Stomach (tissue), 9 donors: ENCODE data around the gene ARL10. TPM values are rescaled to one million over a fixed set of nuclear protein-coding genes. Genes with fewer than 3 reads are reported as not detected.

Source experiments
- DNase-seq, 2 donors: peaks; one replicate each; pipeline versions ENCODE4 v3.0.0 to v3.0.0-alpha.2; 2013 to 2019
- H3K27ac ChIP-seq, 5 donors: fragments of 200-600 bp in 4 of 5; sonication (generic) in 4 of 5; one replicate each; pipeline ENCODE4 v1.5.1; 2013 to 2019; ENCODE audit warnings: mild to moderate bottlenecking in 1 of 5, moderate library complexity in 1 of 5
- H3K27me3 ChIP-seq, 3 donors: fragments of 200-600 bp; sonication (generic); one replicate each; pipeline ENCODE4 v1.5.1; 2017 to 2019; ENCODE audit warnings: mixed run types in 1 of 3
- H3K36me3 ChIP-seq, 4 donors: fragments of 200-600 bp; sonication (generic); 1 replicate in 3 of 4; 2 replicates in 1 of 4; pipeline ENCODE4 v1.5.1; 2016 to 2019
- H3K4me1 ChIP-seq, 4 donors: fragments of 200-600 bp; sonication (generic); one replicate each; pipeline ENCODE4 v1.5.1; 2016 to 2019
- H3K4me3 ChIP-seq, 4 donors: fragments of 200-600 bp; sonication (generic) in 3 of 4; one replicate each; pipeline ENCODE4 v1.5.1; 2016 to 2019; ENCODE audit warnings: mild to moderate bottlenecking in 1 of 4
- H3K9me3 ChIP-seq, 4 donors: fragments of 200-600 bp; sonication (generic); one replicate each; pipeline ENCODE4 v1.5.1; 2016 to 2019
- EP300 ChIP-seq: sonication (generic); formaldehyde crosslinking; IDR thresholded peaks from one replicate; pipeline ENCODE4 v1.6.1; 2017; ENCODE audit warnings: antibody characterized with exemption
- POLR2A ChIP-seq, 4 donors: fragments of 450-650 bp; IDR thresholded peaks; one replicate each; pipeline ENCODE4 v1.6.1; 2016; ENCODE audit warnings: antibody characterized with exemption in 4 of 4, control low read depth in 2 of 4, mild to moderate bottlenecking in 1 of 4, moderate library complexity in 1 of 4
- POLR2AphosphoS5 ChIP-seq, 3 donors: sonication (generic); formaldehyde crosslinking; IDR thresholded peaks; one replicate each; pipeline ENCODE4 v1.6.1; 2016; ENCODE audit warnings: antibody characterized with exemption in 3 of 3
- WGBS, 5 donors: extraction: QIAGEN DNeasy Blood & Tissue Kit in 3 of 5; methylation state at CpG; one replicate each; pipeline versions ENCODE4 v1.1.5 to v1.1.7; 2013 to 2018; 5-methylcytosine and 5-hydroxymethylcytosine counted together
- intact Hi-C: fragments of 100-400 bp; cut with DNase I; formaldehyde crosslinking; loops from one replicate; pipeline ENCODE4 v1.15.1; 2023; ENCODE audit warnings: low total_unique reads
- polyA plus RNA-seq, 3 donors: library from polyadenylated mRNA; stranded (reverse); fragments of 200-250 nt; gene quantifications; one replicate each; pipeline ENCODE4 v1.2.3, GENCODE V29; 2013
- small RNA-seq, 4 donors: library from RNA; depleted of rRNA; stranded (forward); fragments of <200 nt; gene quantifications; one replicate each; pipeline ENCODE3, GENCODE V24; 2016
- total RNA-seq, 5 donors: library from RNA; depleted of rRNA; stranded (reverse); fragments of >200 nt; gene quantifications; one replicate each; pipeline versions ENCODE4 v1.1.0 to v1.2.3, GENCODE V29; 2014 to 2016
- TF ChIP-seq, protein P1 (sequence below), 7 experiments: fragments of 450-650 bp in 4 of 7; fragments of 200-600 bp in 3 of 7; sonication (generic) in 3 of 7; IDR thresholded peaks; one replicate each; pipeline ENCODE4 v1.5.1; 2016 to 2019; ENCODE audit warnings: antibody characterized with exemption in 7 of 7, control low read depth in 2 of 7, mild to moderate bottlenecking in 1 of 7
- donor health status: healthy with polysubstance abuse.
- donor health status: Bipolar disorder and iron deficiency.
- donor health status: healthy.

ARL10 gene
- total and polyA plus RNA-seq, 8 donors = 0.31 to 9.9 (median 3.0) TPM

DNA sequence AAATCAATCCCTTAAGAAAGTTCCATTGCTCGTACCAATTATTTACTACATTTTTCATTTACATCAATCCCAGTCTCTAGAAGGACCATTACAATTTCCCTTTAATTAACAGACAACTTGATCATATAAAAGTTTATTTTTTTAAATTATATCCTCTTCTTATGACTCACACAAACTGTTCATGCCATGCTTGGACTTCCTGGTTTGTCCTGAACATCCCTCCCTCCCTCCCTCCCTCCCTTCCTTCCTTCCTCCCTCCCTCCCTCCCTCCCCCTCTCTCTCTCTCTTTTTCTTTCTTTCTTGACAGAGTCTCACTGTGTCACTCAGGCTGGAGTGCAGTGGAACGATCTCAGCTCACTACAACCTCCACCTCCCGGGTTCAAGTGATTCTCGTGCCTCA is 62.7 kb downstream of the ARL10 start:
- WGBS, 5 donors = 59 to 79% (median 71%) methylated on average over 4 of the region's 4 CpGs
- H3K9me3 ChIP-seq = no peaks in the 10 kb centered on the region
- no peak overlapping the region for H3K27ac ChIP-seq
- intact Hi-C loops = no loop called here
- peaks cover 0 to 13% (median 0%) of the 10 kb centered on the region in 3 donors for H3K27me3 ChIP-seq
- H3K4me3 ChIP-seq = no peak overlapping the region
- no peak for TF ChIP-seq EP300
- TF ChIP-seq POLR2AphosphoS5 (IDR thresholded peaks at IDR 0.05) = no peak
- no peak for TF ChIP-seq POLR2A (IDR thresholded peaks at IDR 0.05)
- TF ChIP-seq, protein P1, sequence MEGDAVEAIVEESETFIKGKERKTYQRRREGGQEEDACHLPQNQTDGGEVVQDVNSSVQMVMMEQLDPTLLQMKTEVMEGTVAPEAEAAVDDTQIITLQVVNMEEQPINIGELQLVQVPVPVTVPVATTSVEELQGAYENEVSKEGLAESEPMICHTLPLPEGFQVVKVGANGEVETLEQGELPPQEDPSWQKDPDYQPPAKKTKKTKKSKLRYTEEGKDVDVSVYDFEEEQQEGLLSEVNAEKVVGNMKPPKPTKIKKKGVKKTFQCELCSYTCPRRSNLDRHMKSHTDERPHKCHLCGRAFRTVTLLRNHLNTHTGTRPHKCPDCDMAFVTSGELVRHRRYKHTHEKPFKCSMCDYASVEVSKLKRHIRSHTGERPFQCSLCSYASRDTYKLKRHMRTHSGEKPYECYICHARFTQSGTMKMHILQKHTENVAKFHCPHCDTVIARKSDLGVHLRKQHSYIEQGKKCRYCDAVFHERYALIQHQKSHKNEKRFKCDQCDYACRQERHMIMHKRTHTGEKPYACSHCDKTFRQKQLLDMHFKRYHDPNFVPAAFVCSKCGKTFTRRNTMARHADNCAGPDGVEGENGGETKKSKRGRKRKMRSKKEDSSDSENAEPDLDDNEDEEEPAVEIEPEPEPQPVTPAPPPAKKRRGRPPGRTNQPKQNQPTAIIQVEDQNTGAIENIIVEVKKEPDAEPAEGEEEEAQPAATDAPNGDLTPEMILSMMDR (IDR thresholded peaks at IDR 0.05) = no peak
- no peaks in the 10 kb centered on the region for H3K36me3 ChIP-seq
- H3K4me1 ChIP-seq = peaks cover 0 to 6% (median 2%) of the 10 kb centered on the region in 4 donors
- no peak for DNase-seq

DNA sequence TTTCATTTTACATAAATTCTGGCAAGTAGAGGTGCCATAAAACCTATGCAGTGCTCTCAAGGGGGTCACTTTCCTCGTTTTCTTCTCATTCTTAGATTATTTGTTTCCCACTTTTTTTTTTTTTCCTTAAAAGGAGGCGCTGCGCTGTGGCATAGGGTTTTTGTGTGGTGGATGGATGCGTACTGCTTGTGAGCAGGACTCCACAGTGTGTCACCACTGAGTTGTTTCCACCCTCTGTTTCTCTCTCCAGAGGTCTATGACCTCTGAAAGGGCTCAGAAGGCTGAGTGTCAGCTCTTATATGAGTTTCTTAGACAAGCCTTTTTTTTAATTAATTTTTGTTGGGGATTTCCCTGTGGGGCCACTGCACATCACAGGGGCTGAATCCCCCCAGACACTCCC is 64.7 kb downstream of the ARL10 start:
- 65 to 74% (median 68%) methylated on average over 4 of the region's 4 CpGs for WGBS, 5 donors
- intact Hi-C loops = no loop called here
- DNase-seq = no peak
- H3K27ac ChIP-seq = no peak overlapping the region
- no peak overlapping the region for H3K4me3 ChIP-seq
- H3K4me1 ChIP-seq = no peaks in the 10 kb centered on the region
- TF ChIP-seq POLR2AphosphoS5 (IDR thresholded peaks at IDR 0.05) (no peak), EP300 (no peak), POLR2A (IDR thresholded peaks at IDR 0.05) (no peak)
- TF ChIP-seq, protein P1 (IDR thresholded peaks at IDR 0.05) = no peak
- H3K27me3 ChIP-seq = peaks cover 0 to 13% (median 0%) of the 10 kb centered on the region in 3 donors
- no peaks in the 10 kb centered on the region for H3K9me3 ChIP-seq
- no peaks in the 10 kb centered on the region for H3K36me3 ChIP-seq

Small RNAs within 50 kb of the gene (small RNA-seq; reads per million reads assigned to genes)
- 0.15 to 0.89 (median 0.46) reads per million in 4 donors for gene MIR1271

Other genes starting within 250 kb of the ARL10 start
- gene SIMC1, start 127.1 kb upstream of the ARL10 start, total RNA-seq = 10 to 100 TPM; 13.8 to 58.3 (median 20.9) TPM
- gene SIMC1, start 127.1 kb upstream of the ARL10 start, polyA plus RNA-seq = 10 to 100 TPM in 1 of 3 donors, 1 to 10 TPM in 2; 6.1 to 10.1 (median 6.5) TPM
- gene KIAA1191, start 3.7 kb upstream of the ARL10 start, total RNA-seq = 100 to 1,000 TPM in 2 of 5 donors, 10 to 100 TPM in 2, 1 to 10 TPM in 1; 6.1 to 398 (median 83.0) TPM
- 100 to 1,000 TPM in 1 of 3 donors, 10 to 100 TPM in 2; 51.4 to 107 (median 89.2) TPM for gene KIAA1191, start 3.7 kb upstream of the ARL10 start, polyA plus RNA-seq
- gene NOP16, start 23.1 kb downstream of the ARL10 start, total RNA-seq = 10 to 100 TPM in 2 of 5 donors, 1 to 10 TPM in 2, not detected in 1; 4.3 to 55.8 (median 9.2) TPM
- 10 to 100 TPM; 30.9 to 55.5 (median 38.0) TPM for gene NOP16, start 23.1 kb downstream of the ARL10 start, polyA plus RNA-seq
- 100 to 1,000 TPM in 4 of 5 donors, 10 to 100 TPM in 1; 47.2 to 233 (median 181) TPM for gene HIGD2A, start 23.3 kb downstream of the ARL10 start, total RNA-seq
- gene HIGD2A, start 23.3 kb downstream of the ARL10 start, polyA plus RNA-seq = 100 to 1,000 TPM; 207 to 248 (median 243) TPM
- 100 to 1,000 TPM in 4 of 5 donors, 10 to 100 TPM in 1; 81.9 to 427 (median 179) TPM for gene CLTB, start 51.1 kb downstream of the ARL10 start, total RNA-seq
- 100 to 1,000 TPM; 171 to 280 (median 274) TPM for gene CLTB, start 51.1 kb downstream of the ARL10 start, polyA plus RNA-seq
- 10 to 100 TPM; 20.6 to 57.2 (median 39.3) TPM for gene FAF2, start 82.9 kb downstream of the ARL10 start, total RNA-seq
- gene FAF2, start 82.9 kb downstream of the ARL10 start, polyA plus RNA-seq = 10 to 100 TPM in 1 of 3 donors, 1 to 10 TPM in 2; 5.7 to 11.9 (median 9.8) TPM
- gene RNF44, start 171.9 kb downstream of the ARL10 start, total RNA-seq = 100 to 1,000 TPM in 1 of 5 donors, 10 to 100 TPM in 3, 1 to 10 TPM in 1; 6.6 to 176 (median 30.6) TPM
- gene RNF44, start 171.9 kb downstream of the ARL10 start, polyA plus RNA-seq = 10 to 100 TPM; 11.5 to 15.1 (median 13.6) TPM
- 10 to 100 TPM in 3 of 5 donors, 1 to 10 TPM in 2; 9.6 to 18.7 (median 13.4) TPM for gene CDHR2, start 183.9 kb downstream of the ARL10 start, total RNA-seq
- 1 to 10 TPM in 1 of 3 donors, under 1 TPM in 2; 0.13 to 1.6 (median 0.76) TPM for gene CDHR2, start 183.9 kb downstream of the ARL10 start, polyA plus RNA-seq
- gene GPRIN1, start 244.7 kb downstream of the ARL10 start, total RNA-seq = 1 to 10 TPM in 1 of 5 donors, under 1 TPM in 2, not detected in 2; 0.72 to 1.4 (median 0.92) TPM
- gene GPRIN1, start 244.7 kb downstream of the ARL10 start, polyA plus RNA-seq = under 1 TPM; 0.30 to 0.46 (median 0.37) TPM